ENCODE measurements around the gene ABCA13. TPM values are rescaled to one million over a fixed set of nuclear protein-coding genes. Genes with fewer than 3 reads are reported as not detected.

Gene ABCA13
- total RNA-seq, 1 donor from 2014 or later, result not detected

DNA sequence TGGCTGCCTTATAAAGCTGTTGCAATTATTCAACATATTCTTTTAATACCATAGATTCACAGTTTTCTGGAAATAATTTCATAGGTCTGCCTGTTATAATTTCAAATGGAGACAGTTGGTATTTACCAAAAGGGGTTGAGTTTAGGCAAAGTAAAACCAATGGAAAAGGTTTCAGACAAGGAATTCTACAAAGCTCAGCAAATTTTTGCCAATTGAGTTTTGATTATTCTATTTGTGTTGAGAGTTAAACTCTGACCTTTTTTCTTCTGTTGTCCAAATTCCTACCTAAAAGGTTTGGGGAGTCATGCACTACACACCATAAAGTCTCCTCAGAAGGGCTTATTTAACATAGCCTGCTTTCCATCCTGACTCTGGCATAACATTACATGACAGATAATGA is 38.5 kb upstream of the ABCA13 start:
- Mint-ChIP-seq H3K4me3 (no peak overlapping the region), H3K36me3 (no peaks in the 10 kb centered on the region), H3K27ac (no peak overlapping the region), H3K9me3 (peaks cover 9% of the 10 kb centered on the region), H3K4me1 (peaks cover 2% of the 10 kb centered on the region), H3K27me3 (ENCODE audit: insufficient read depth, low read depth) (peaks cover 3% of the 10 kb centered on the region)
- Histone ChIP-seq H3K27me3 (no peaks in the 10 kb centered on the region), H3K79me2 (ENCODE audit: low read depth) (no peaks in the 10 kb centered on the region), H2AFZ (replicated peaks) (no peak overlapping the region), H3K4me1 (no peaks in the 10 kb centered on the region), H3K27ac (no peak overlapping the region), H3K9ac (no peak overlapping the region), H3K4me3 (no peak overlapping the region), H3K9me3 (ENCODE audit: low read depth) (peaks cover 4% of the 10 kb centered on the region), H3K4me2 (no peak overlapping the region), H3K36me3 (no peaks in the 10 kb centered on the region), H4K20me1 (ENCODE audit: low read depth) (no peaks in the 10 kb centered on the region), H3F3A (ENCODE audit: low read depth) (peaks cover 3% of the 10 kb centered on the region)
- no peak for TF ChIP-seq EZH2phosphoT487 (IDR thresholded peaks at IDR 0.05)
- TF ChIP-seq EZH2 (IDR thresholded peaks at IDR 0.05), result no peak
- no peak for TF ChIP-seq CTCF (IDR thresholded peaks at IDR 0.05)
- DNase-seq (ENCODE audit: low spot score), result no peak

DNA sequence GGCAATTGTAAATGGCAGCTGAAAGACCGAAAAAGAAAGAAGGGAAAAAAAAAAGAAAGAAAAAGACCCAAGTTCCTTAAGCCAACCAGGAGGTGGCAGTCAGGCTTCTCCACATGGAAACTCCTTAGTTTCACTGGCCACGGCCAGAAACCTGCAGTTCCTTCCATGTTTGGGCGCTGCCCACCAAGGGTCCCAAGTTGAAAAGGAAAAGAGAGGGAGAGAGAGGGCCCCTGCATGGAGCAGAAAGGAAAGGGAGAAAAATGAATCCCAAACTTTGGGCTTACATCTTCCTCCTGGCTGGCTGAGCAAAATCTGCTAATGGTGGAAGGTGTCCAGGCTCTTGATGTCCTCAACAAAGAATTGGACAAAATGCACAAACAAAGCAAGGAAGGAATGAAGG is 31.8 kb upstream of the ABCA13 start:
- Mint-ChIP-seq H3K4me1 (peaks cover 4% of the 10 kb centered on the region), H3K27me3 (ENCODE audit: insufficient read depth, low read depth) (no peaks in the 10 kb centered on the region), H3K36me3 (no peaks in the 10 kb centered on the region), H3K27ac (no peak overlapping the region), H3K4me3 (no peak overlapping the region), H3K9me3 (peaks cover 34% of the 10 kb centered on the region)
- TF ChIP-seq CTCF (IDR thresholded peaks at IDR 0.05), result peak; percentile 46
- no peak for TF ChIP-seq EZH2 (IDR thresholded peaks at IDR 0.05)
- TF ChIP-seq EZH2phosphoT487 (IDR thresholded peaks at IDR 0.05), result no peak
- Histone ChIP-seq H3K36me3 (no peaks in the 10 kb centered on the region), H3K9ac (no peak overlapping the region), H3K4me1 (no peaks in the 10 kb centered on the region), H3K79me2 (ENCODE audit: low read depth) (no peaks in the 10 kb centered on the region), H2AFZ (replicated peaks) (peak overlapping the region; percentile 37), H4K20me1 (ENCODE audit: low read depth) (no peaks in the 10 kb centered on the region), H3F3A (ENCODE audit: low read depth) (no peaks in the 10 kb centered on the region), H3K9me3 (ENCODE audit: low read depth) (peaks cover 4% of the 10 kb centered on the region), H3K4me3 (no peak overlapping the region), H3K27me3 (no peaks in the 10 kb centered on the region), H3K27ac (no peak overlapping the region), H3K4me2 (no peak overlapping the region)
- peak; percentile 33 for DNase-seq (ENCODE audit: low spot score)

- Mint-ChIP-seq H3K4me1 (peaks cover 4% of the 10 kb centered on the region), H3K27me3 (ENCODE audit: insufficient read depth, low read depth) (no peaks in the 10 kb centered on the region), H3K9me3 (peaks cover 36% of the 10 kb centered on the region), H3K36me3 (no peaks in the 10 kb centered on the region), H3K27ac (no peak overlapping the region), H3K4me3 (no peak overlapping the region)
- Histone ChIP-seq H4K20me1 (ENCODE audit: low read depth) (no peaks in the 10 kb centered on the region), H3K36me3 (no peaks in the 10 kb centered on the region), H3K4me1 (no peaks in the 10 kb centered on the region), H3K9ac (no peak overlapping the region), H3K4me3 (no peak overlapping the region), H3K79me2 (ENCODE audit: low read depth) (no peaks in the 10 kb centered on the region), H3K4me2 (no peak overlapping the region), H3K27ac (no peak overlapping the region), H2AFZ (replicated peaks) (no peak overlapping the region), H3F3A (ENCODE audit: low read depth) (no peaks in the 10 kb centered on the region), H3K9me3 (ENCODE audit: low read depth) (peaks cover 4% of the 10 kb centered on the region), H3K27me3 (no peaks in the 10 kb centered on the region)
- TF ChIP-seq EZH2phosphoT487 (IDR thresholded peaks at IDR 0.05) (no peak), CTCF (IDR thresholded peaks at IDR 0.05) (no peak), EZH2 (IDR thresholded peaks at IDR 0.05) (no peak)
- no peak for DNase-seq (ENCODE audit: low spot score)
Observed at GRCh38 chr7:48140001-48140681, 31.1 kb upstream of the ABCA13 start.

All from neural progenitor cell (in vitro differentiated cells).